DMS 273 (cell line): ENCODE results near the gene IGFALS.

Experiments
- DNase-seq: peaks from one replicate; lab custom pipeline; 2025; ENCODE audit not compliant: unreplicated experiment; lab: John Stamatoyannopoulos, UW

IGFALS gene

GRCh38 chr16:1793578-1794220, at the start of gene IGFALS:
Gene IGFALS, minus strand, starts transcription at chr16:1793705. Its CDS starts 53 bp downstream, at chr16:1793652.
- DNase-seq, result no peak

DNA sequence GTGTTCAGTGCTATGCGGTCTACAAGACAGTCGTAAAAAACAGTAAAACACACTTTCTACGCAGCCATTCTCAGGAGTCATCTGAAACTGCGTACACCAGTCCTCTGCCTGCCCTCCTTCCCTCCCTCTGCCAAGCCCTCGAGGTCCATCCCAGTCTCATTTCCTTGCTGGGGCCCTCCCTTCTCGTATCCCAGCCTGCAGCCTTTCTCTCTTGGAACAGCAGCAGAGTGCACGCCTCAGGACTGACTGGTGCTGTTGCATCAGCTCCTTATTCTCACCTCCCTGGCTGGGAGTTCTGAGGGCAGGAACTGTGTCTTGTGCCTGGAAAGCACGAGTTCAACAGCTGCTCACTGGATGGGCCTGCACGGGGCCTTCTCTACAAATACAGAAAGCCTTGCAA, 46.0 kb upstream of the IGFALS start:
- peak; percentile 38 for DNase-seq

GRCh38 chr16:1834096-1834495, 40.6 kb upstream of the IGFALS start:
- no peak for DNase-seq

DNA sequence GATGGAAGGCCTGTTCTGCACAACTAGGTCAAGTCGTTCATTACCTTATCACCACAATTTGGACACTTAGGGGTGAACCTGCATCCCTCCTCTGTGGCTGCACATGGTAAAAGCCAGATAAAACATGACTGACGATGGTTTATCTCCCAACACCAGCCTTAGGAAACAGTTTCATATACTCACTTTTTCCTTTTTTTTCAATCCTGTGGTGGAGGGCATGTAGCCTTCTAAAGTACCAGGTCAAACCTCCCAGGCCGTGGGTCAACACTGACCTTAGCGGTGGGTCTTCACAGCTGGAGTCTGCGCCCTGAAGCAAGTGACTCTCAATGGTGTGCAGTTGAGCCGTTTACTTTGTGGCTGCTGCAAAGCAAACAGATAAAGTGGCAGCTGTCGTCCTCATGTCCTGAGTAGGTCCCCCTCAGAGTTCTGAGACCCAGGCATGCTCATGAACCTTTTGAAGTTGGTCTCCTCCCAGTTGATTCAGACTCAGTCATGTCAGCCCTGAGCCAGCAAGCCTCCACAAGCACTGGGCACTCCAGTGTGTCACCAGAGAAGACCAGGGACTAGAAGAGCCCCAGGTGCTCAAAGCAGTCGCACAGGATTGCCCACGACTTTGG, 39.4 kb upstream of the IGFALS start:
- no peak for DNase-seq

DNA sequence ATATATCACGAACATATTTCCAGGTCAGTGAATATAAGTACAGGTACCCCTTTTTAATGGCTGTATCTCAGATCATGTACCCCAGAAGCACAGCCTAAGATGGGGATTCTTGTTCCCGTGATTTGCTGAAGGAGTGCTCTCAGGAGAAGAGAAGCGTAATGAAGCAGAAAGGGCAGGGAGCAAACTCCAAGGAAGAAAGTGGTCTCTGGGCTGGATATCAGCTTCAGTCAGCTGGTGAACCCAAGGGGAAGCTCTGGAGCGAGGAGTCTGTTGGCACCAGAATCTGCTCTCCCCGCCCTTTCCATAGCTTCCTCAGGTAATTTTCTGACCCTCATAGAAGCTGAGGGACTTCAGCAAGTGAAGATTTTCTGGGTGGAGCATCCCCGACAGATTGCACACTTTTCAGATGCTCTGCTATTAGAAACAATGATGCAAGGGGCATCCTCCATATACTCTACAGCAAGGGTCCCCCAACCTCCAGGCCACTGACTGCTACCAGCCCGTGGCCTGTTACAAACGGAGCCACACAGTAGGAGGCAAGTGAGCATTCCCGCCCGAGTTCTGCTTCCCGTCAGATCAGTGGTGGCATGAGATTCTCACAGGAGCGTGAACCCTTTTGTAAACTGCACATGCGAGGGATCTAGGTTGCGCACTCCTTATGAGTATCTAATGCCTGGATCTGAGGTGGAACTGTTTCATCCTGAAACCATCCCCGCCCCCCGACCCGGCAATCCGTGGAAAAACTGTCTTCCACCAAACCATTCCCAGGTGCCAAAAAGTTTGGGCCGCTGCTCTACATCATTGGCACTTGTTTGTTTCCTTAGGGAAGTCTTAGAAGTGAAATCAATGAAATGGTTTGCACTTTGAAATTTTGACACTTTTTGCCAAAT, 37.9 kb upstream of the IGFALS start:
- no peak for DNase-seq

GRCh38 chr16:1830213-1830612, 36.7 kb upstream of the IGFALS start:
- DNase-seq, result no peak

- DNase-seq, result no peak
These were observed 35.3 kb upstream of the IGFALS start for GRCh38 chr16:1828645-1829410.

- DNase-seq, result peak; percentile 96
These were observed 33.4 kb upstream of the IGFALS start, which contains the start of the genes FAHD1 and HAGH for GRCh38 chr16:1826691-1827573. Gene FAHD1, plus strand, starts transcription at chr16:1827206. Its CDS starts 33 bp downstream, at chr16:1827239. Gene HAGH, minus strand, starts transcription at chr16:1826825. Its CDS starts 38 bp downstream, at chr16:1826787.

- peak; percentile 89 for DNase-seq
These were observed 32.6 kb upstream of the IGFALS start for GRCh38 chr16:1825864-1826690.

GRCh38 chr16:1825381-1825863, 31.9 kb upstream of the IGFALS start:
- no peak for DNase-seq

DNA sequence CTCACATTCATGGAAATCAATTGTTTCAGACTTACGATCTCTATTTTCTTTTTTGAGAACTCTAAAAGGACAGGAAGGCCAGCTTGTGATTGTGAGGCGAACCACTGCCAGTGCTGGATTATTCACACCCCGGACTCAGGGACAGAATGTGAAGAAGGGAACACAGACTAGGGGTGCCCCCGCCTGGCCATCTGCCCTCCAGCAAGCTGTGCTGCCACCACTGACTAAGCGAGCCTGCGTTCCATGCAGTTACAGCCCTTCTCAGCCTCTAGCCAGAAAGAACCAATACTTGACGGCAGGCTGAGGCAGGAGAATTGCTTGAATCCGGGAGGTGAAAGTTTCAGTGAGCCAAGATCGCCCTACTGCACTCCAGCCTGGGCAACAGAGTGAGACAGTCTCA, 30.3 kb upstream of the IGFALS start:
- DNase-seq, result peak; percentile 71

- no peak for DNase-seq
These were observed 29.3 kb upstream of the IGFALS start for GRCh38 chr16:1822801-1823200.

- DNase-seq, result no peak
These were observed 28.5 kb upstream of the IGFALS start for GRCh38 chr16:1821861-1822611.

DNA sequence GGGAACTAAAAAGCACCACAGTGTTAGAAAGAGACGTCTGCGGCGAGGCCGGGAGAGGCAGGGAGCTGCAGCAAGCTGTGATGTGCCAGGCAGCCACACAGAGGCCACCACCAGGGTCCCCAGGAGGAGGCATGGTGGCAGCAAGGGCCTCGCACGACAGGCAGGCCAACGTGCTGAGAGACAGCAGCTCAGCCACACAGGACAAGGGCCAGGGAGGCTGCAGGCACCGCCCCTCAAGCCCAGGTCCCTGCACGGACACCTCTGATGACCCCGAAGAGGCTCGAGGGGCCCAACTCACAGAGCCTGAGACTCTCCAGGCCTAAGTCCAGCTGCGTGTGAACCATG, 27.4 kb upstream of the IGFALS start:
- no peak for DNase-seq

GRCh38 chr16:1820096-1820945, 26.8 kb upstream of the IGFALS start:
- no peak for DNase-seq

DNA sequence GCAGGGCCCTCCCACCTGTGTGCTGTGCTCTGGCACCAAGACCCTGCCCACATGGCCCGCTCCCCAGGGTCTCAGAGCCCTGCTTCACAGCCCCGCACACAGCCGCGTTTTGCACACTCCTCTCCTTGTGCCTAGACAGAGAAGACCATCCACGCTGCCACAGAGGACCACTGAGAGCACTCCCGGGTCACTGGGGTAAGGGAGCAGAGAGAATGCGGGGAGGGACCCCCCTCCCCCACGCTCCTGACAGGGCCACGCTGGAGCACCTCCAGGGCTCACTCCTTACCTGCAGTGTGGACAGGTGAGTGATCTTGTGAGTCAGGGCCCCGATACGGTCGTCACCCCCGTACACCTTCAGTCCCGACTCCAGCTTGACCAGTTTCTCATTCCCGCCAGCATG, 26.1 kb upstream of the IGFALS start:
- DNase-seq, result no peak

DNA sequence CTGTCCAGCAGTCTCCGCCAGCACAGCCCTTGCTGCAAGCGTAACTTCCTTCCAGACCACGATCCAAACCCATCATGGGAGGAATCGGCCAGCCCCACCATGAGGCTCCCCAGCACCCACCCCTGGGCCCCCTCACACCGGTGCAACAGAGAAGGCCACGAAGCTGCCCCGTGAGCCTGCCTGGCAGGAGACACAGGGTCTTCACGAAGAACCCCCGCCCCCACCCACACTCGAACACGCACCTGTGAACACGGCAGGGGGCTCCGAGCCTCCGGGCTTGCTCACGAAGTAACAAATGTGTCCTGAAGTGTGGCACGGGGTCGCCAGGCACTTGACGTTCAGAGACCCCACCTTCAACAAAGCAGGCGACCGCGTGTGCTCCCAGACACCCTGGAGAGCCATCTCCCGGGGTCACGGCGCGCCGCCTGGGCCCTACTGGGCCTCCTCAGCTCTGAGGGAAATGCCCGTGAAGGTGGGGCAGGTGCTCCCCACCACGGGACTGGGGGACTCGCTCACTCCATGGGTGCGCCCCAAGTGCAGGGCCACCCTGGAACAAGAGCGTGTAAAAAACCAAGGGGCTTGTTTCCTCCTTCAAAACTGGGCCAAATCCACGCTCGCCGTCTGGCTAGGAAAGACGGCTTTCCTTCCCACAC, 25.5 kb upstream of the IGFALS start:
- DNase-seq, result no peak
